ENCODE measurements around the gene HCLS1.
"Not testable (repeated sequence)": the region's sequence is repeated elsewhere in the genome, so short reads cannot be mapped to it uniquely, and the experiment has no call there.

DNA sequence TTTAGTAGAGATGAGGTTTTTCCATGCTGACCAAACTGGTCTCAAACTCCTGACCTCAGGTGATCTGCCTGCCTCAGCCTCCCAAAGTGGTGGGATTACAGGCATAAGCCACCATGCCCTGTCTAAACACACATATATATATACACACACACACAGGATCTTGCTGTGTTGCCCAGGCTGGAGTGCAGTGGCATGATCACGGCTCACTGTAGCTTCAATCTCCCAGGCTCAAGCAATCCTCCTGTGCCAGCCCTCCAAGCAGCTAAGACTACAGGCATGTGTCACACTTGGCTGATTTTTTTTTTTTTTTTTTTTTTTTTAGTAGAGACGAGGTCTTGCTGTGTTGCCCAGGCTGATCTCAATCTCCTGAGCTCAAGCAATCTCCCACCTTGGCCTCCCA, 60.8 kb downstream of the HCLS1 start:
- TF ChIP-seq POLR2A, EP300 (IDR thresholded peaks at IDR 0.05): not testable (repeated sequence)

Measured in tibial nerve (tissue), 3 donors.